ENCODE measurements around the gene SMAP2. TPM values are rescaled to one million over a fixed set of nuclear protein-coding genes. Genes with fewer than 3 reads are reported as not detected.
A peak's percentile ranks its signal among the peaks of the same experiment; 100 is the strongest.

SMAP2 gene
- total RNA-seq, 2 experiments from 2014 or later, result 204 to 209 TPM

GRCh38 chr1:40361201-40361600 lies 12.3 kb upstream of the SMAP2 start:
- Mint-ChIP-seq H3K4me3 (no peak overlapping the region), H3K9me3 (peaks cover 8% of the 10 kb centered on the region), H3K27ac (no peak overlapping the region), H3K36me3 (ENCODE audit: low read depth) (peaks cover 1% of the 10 kb centered on the region), H3K4me1 (ENCODE audit: low read depth) (peaks cover 13% of the 10 kb centered on the region), H3K27me3 (no peaks in the 10 kb centered on the region)
- ATAC-seq (no peak), DNase-seq (no peak)
- CTCF ChIA-PET, result interaction anchor here (0.6 to 1.5 kb wide), 3 partner anchors 23 to 235 kb away, joined by 3 to 6 read pairs (median 3); no protein-coding TSS in a partner anchor
- POLR2A ChIA-PET, result interaction anchor here (0.7 kb wide), 2 partner anchors 12 to 47 kb away, joined by 3 read pairs; partner anchors contain the start of gene SMAP2
- intact Hi-C loops (cut with micrococcal nuclease), result no loop called here
- TF ChIP-seq, protein P1, sequence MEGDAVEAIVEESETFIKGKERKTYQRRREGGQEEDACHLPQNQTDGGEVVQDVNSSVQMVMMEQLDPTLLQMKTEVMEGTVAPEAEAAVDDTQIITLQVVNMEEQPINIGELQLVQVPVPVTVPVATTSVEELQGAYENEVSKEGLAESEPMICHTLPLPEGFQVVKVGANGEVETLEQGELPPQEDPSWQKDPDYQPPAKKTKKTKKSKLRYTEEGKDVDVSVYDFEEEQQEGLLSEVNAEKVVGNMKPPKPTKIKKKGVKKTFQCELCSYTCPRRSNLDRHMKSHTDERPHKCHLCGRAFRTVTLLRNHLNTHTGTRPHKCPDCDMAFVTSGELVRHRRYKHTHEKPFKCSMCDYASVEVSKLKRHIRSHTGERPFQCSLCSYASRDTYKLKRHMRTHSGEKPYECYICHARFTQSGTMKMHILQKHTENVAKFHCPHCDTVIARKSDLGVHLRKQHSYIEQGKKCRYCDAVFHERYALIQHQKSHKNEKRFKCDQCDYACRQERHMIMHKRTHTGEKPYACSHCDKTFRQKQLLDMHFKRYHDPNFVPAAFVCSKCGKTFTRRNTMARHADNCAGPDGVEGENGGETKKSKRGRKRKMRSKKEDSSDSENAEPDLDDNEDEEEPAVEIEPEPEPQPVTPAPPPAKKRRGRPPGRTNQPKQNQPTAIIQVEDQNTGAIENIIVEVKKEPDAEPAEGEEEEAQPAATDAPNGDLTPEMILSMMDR (IDR thresholded peaks at IDR 0.05), result no peak

DNA sequence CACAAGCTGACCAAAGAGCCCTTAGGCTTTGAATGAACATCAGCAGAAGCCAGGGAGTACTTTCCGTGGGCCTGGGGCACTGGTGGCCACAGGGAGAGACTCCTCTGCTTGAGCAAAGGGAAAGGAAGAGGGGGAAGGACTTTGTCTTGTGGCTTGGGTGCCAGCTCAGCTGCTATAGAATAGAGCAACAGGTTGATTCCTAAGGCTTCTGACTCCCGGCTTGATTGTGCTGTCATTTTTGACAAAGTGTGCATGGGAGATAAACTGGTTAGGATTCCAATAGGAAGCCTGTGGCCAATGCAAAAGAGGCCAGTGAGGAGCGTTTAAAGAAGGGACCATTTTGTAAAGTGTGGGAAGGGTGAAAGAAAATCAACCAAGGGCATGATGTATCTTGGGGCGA lies 11.9 kb upstream of the SMAP2 start:
- Mint-ChIP-seq H3K27me3 (no peaks in the 10 kb centered on the region), H3K9me3 (peaks cover 8% of the 10 kb centered on the region), H3K36me3 (ENCODE audit: low read depth) (peaks cover 1% of the 10 kb centered on the region), H3K4me1 (ENCODE audit: low read depth) (peaks cover 13% of the 10 kb centered on the region), H3K27ac (no peak overlapping the region), H3K4me3 (no peak overlapping the region)
- ATAC-seq (no peak), DNase-seq (no peak)
- CTCF ChIA-PET, result interaction anchor here (0.6 to 1.5 kb wide), 3 partner anchors 23 to 235 kb away, joined by 3 to 6 read pairs (median 3); no protein-coding TSS in a partner anchor
- TF ChIP-seq, protein P1 (IDR thresholded peaks at IDR 0.05), result no peak
- POLR2A ChIA-PET, result interaction anchor here (0.7 kb wide), 1 partner anchor 46 kb away, joined by 3 read pairs; no protein-coding TSS in a partner anchor
- intact Hi-C loops (cut with micrococcal nuclease), result no loop called here

GRCh38 chr1:40362199-40362598 lies 11.3 kb upstream of the SMAP2 start:
- peaks cover 1% of the 10 kb centered on the region for H3K36me3 Mint-ChIP-seq (ENCODE audit: low read depth)
- H3K27ac Mint-ChIP-seq, result no peak overlapping the region
- POLR2A ChIA-PET, result no interaction called here
- no peak overlapping the region for H3K4me3 Mint-ChIP-seq
- peaks cover 8% of the 10 kb centered on the region for H3K9me3 Mint-ChIP-seq
- intact Hi-C loops (cut with micrococcal nuclease), result no loop called here
- no peaks in the 10 kb centered on the region for H3K27me3 Mint-ChIP-seq
- ATAC-seq, result no peak
- H3K4me1 Mint-ChIP-seq (ENCODE audit: low read depth), result peaks cover 13% of the 10 kb centered on the region
- CTCF ChIA-PET, result interaction anchor here (1.2 to 1.5 kb wide), 3 partner anchors 20 to 42 kb away, joined by 3 to 6 read pairs (median 6); no protein-coding TSS in a partner anchor
- no peak for DNase-seq
- TF ChIP-seq, protein P1 (IDR thresholded peaks at IDR 0.05), result no peak

- Mint-ChIP-seq H3K4me3 (no peak overlapping the region), H3K27me3 (no peaks in the 10 kb centered on the region), H3K36me3 (ENCODE audit: low read depth) (no peaks in the 10 kb centered on the region), H3K4me1 (ENCODE audit: low read depth) (peaks cover 13% of the 10 kb centered on the region), H3K27ac (no peak overlapping the region), H3K9me3 (peaks cover 4% of the 10 kb centered on the region)
- TF ChIP-seq, protein P1 (IDR thresholded peaks at IDR 0.05), result no peak
- CTCF ChIA-PET, result interaction anchor here (0.9 to 1.5 kb wide), 3 partner anchors 21 to 210 kb away, joined by 3 to 6 read pairs (median 6); no protein-coding TSS in a partner anchor
- ATAC-seq, result no peak
- intact Hi-C loops (cut with micrococcal nuclease), result no loop called here
- POLR2A ChIA-PET, result no interaction called here
- no peak for DNase-seq
Observed at GRCh38 chr1:40362699-40363098, 10.8 kb upstream of the SMAP2 start.

GRCh38 chr1:40363721-40364120 lies 9.8 kb upstream of the SMAP2 start:
- ATAC-seq (peak; percentile 99), DNase-seq (peak; percentile 68)
- intact Hi-C loops (cut with micrococcal nuclease), result no loop called here
- Mint-ChIP-seq H3K27me3 (no peaks in the 10 kb centered on the region), H3K4me3 (no peak overlapping the region), H3K27ac (no peak overlapping the region), H3K36me3 (ENCODE audit: low read depth) (no peaks in the 10 kb centered on the region), H3K4me1 (ENCODE audit: low read depth) (peaks cover 13% of the 10 kb centered on the region), H3K9me3 (no peaks in the 10 kb centered on the region)
- ChIA-PET CTCF (interaction anchor here (0.8 to 2.6 kb wide), 9 partner anchors 9 to 211 kb away, joined by 3 to 26 read pairs (median 6); partner anchors contain the start of gene SMAP2), POLR2A (interaction anchor here (2.2 to 2.3 kb wide), 2 partner anchors 10 to 22 kb away, joined by 6 to 10 read pairs; partner anchors contain the start of gene SMAP2)
- TF ChIP-seq, protein P1 (IDR thresholded peaks at IDR 0.05), result peak; percentile 32

Measured in activated CD8-positive, alpha-beta T cell treated with anti-CD3 and anti-CD28 coated beads for 36 hours (primary cell).